ENCODE measurements around the gene LRRK1.

DNA sequence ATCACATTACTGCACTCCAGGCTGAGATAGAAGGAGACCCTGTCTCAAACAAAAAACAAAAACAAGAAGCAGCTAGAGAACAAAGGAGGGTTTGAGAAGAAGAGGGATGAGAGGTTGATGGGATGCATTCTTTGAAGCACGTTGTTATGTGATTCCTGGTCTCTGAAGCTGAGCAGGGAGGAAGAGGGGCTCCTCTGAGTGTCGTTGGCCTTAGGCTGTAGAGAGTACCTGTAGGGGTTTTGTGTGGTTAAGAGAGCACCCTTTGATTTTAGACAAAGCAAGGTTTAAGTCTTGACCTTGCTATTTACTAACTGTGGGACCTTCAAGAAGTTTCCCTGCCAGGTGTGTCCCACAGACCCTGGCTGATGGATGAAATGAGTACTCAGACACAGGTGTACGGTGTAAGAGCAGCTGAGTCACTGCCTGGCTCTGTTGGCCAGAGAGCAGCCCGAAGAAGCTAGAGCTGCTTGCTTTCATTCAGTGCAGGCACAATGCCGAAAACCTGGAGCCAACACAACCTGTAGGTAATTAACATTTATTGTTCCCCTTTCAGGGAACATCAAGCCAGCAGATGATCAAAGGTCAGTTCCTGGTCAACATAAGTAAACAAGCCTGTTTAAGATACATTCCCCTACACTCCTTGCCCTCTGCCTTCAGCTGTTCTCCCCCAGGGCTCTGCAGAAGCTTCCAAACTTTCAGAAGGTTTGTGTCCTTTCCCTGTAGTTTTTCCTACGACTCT is 67.2 kb downstream of the LRRK1 start:
- TF ChIP-seq, protein P1, sequence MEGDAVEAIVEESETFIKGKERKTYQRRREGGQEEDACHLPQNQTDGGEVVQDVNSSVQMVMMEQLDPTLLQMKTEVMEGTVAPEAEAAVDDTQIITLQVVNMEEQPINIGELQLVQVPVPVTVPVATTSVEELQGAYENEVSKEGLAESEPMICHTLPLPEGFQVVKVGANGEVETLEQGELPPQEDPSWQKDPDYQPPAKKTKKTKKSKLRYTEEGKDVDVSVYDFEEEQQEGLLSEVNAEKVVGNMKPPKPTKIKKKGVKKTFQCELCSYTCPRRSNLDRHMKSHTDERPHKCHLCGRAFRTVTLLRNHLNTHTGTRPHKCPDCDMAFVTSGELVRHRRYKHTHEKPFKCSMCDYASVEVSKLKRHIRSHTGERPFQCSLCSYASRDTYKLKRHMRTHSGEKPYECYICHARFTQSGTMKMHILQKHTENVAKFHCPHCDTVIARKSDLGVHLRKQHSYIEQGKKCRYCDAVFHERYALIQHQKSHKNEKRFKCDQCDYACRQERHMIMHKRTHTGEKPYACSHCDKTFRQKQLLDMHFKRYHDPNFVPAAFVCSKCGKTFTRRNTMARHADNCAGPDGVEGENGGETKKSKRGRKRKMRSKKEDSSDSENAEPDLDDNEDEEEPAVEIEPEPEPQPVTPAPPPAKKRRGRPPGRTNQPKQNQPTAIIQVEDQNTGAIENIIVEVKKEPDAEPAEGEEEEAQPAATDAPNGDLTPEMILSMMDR (conservative IDR thresholded peaks at IDR 0.05; ENCODE audit: low read depth, low read length), result no peak
- TF ChIP-seq EZH2 (IDR thresholded peaks at IDR 0.05; ENCODE audit: low read length, unreplicated experiment), result no peak
- no peak for TF ChIP-seq EZH2phosphoT487 (IDR thresholded peaks at IDR 0.05; ENCODE audit: borderline replicate concordance, low read length)
